ENCODE measurements around the gene MXRA8.

DNA sequence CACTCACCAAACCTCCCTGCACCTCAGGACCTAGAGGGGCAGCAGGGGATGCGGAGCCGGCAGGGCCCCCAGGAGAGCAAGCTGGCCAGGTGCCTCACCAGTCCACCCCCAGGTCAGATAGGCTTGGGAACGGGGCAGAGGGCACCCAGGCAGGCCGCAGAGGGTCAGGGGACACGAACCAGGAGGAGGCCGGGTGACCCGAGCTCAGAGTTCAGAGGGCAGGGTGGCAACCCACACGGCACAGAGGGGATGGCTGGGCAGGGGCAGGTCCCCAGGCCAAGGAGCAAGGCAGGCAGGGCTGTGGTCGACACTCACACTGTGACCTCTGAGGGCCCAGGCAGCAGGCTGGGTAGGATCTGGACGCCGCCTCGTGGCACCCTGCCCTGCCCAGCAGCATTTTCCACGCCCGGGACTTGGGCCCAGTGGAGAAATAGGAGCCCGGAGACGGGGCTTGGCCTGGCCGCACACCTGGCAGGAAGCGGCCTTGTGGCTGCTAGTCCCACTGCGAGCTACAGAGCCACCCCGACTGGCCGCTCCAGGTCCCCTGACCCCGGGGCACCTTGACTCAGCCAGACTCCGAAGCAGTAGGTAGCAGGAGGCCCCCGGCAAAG lies 14.4 kb downstream of the MXRA8 start:
- TF ChIP-seq MYC (IDR thresholded peaks at IDR 0.05; ENCODE audit: low read depth, low read length) (no peak), POLR2A (IDR thresholded peaks at IDR 0.05; ENCODE audit: low read depth, low read length) (no peak), EZH2 (IDR thresholded peaks at IDR 0.05; ENCODE audit: borderline replicate concordance, low read depth, low read length, severe bottlenecking) (no peak), POLR2AphosphoS5 (IDR thresholded peaks at IDR 0.05; ENCODE audit: insufficient read depth, low read depth, low read length) (no peak)
- TF ChIP-seq, protein P1, sequence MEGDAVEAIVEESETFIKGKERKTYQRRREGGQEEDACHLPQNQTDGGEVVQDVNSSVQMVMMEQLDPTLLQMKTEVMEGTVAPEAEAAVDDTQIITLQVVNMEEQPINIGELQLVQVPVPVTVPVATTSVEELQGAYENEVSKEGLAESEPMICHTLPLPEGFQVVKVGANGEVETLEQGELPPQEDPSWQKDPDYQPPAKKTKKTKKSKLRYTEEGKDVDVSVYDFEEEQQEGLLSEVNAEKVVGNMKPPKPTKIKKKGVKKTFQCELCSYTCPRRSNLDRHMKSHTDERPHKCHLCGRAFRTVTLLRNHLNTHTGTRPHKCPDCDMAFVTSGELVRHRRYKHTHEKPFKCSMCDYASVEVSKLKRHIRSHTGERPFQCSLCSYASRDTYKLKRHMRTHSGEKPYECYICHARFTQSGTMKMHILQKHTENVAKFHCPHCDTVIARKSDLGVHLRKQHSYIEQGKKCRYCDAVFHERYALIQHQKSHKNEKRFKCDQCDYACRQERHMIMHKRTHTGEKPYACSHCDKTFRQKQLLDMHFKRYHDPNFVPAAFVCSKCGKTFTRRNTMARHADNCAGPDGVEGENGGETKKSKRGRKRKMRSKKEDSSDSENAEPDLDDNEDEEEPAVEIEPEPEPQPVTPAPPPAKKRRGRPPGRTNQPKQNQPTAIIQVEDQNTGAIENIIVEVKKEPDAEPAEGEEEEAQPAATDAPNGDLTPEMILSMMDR (IDR thresholded peaks at IDR 0.05; ENCODE audit: extremely low read depth in 1 of 2, insufficient read depth in 1 of 2, low read depth in 1 of 2, low read length in 2 of 2) = no peak
- TF ChIP-seq, protein P2, sequence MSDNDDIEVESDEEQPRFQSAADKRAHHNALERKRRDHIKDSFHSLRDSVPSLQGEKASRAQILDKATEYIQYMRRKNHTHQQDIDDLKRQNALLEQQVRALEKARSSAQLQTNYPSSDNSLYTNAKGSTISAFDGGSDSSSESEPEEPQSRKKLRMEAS (IDR thresholded peaks at IDR 0.05; ENCODE audit: insufficient read depth, insufficient read length) = no peak

All from endothelial cell of umbilical vein (primary cell).